K562 treated with DMSO at 1 percent for 24 hours (cell line): Measurements from ENCODE around the gene MPC1. TPM values are rescaled to one million over a fixed set of nuclear protein-coding genes. Genes with fewer than 3 reads are reported as not detected.

Experiments used
- total RNA-seq: library from RNA; unstranded; fragments of 300-600 nt; gene quantifications from 2 replicates; pipeline ENCODE4 v1.2.3, GENCODE V29; 2022; ENCODE audit warnings: low read depth; ENCODE audit not compliant: insufficient read depth

Gene MPC1
- total RNA-seq, result 76.9 and 82.5 TPM in 2 replicates

DNA sequence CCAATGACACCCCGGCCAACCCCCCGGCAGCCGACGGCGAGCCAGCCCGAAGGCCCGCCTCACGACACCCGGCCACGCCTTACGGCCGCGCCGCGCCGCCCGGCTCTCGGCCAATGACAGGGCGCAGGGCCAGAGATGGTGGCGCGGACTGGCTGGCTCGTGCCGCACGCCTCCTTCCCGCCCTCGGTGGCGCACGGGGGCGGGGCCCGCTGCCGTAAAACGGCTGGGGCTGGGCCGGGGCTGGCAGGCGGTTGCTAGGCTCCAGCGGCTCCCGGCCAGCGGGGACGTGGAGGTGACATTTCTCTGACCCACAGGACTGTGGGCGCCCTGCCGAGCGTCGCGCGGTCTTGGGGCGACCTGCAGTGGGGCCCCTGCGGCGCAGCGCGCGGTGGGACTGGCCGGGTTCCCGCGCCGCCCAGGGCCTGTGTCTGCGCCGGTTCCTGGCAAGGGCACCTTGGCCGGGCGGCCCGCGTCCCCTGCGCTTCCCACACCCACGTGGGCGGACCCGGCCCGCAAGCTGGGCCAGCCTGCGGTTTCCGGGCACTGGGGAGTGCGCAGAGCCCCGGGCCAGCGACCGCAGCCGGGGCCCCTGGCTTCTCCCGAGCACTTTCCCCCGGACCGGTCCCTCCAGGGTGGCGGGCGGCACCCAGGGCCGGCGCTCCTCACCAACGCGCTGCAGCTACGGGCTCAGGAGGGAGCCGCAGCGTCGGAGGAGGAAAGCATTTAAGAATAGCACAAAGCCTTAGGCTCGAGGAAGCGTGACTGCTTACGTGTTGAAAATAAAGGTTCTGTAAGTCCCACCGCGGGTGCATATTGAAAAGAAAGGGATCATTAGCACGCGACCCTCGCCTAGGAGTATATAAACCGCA lies at the start of gene MPC1:
Gene MPC1 (minus strand): TSS at position 8 of the 869 bp plus-strand sequence. CDS start 64 bp downstream, outside the sequence.

DNA sequence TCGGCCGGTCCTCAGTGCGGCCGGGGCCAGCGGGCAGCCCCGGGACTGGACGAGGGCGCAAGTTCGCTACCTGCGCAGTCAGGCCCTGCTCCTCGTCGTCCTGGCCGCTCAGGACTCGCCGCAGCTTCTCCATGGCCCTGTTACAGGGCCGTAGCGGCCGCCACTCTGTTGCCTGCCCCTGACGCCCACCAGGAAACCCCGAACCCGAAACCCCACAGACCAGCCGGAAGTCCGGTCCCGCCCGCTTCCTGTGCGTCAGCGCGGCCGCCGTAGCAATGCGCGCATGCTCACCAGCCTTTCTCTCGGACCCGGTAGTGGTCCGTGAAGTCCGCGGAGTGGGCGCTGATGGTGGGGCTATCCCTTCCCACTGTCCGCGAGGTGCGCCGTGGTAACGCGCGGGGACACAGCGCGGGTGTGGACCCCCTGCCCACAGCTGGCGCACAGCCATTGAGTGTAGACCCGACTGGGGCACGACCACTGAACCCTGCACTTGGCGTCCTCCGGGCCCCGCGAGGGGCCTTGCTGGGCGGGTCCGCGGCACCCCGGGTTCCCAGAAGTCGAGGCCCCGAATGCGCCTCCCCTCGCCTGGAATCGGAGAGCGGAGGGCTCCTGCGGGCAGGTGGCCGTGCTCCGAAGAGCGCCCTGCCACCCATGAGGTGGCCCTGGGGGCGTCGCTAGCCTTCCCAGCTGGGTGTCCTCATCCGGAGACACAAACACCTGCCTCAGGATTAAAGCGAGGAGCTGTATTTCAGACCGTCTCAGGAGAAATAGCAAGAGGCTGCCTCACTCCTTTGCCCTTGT lies 40.2 kb downstream of the MPC1 start, which contains the start of gene SFT2D1:
Gene SFT2D1 (minus strand): TSS at position 197 of the 801 bp plus-strand sequence. CDS start 64 bp downstream, at position 133.

Other genes with a start within 250 kb of the MPC1 start
- gene TBXT, start 215.1 kb downstream of the MPC1 start, total RNA-seq, result not detected in 2 replicates
- not detected in 2 replicates for gene PRR18, start 74.5 kb downstream of the MPC1 start, total RNA-seq
- gene SFT2D1, start 40.4 kb downstream of the MPC1 start, total RNA-seq, result 68.4 and 74.4 TPM in 2 replicates
- not detected in 2 replicates for gene RAMACL, start 203.7 kb upstream of the MPC1 start, total RNA-seq
- gene RPS6KA2, start 244.3 kb upstream of the MPC1 start, total RNA-seq, result 0.25 and 3.5 TPM in 2 replicates